GM12892 (cell line): ENCODE measurements around the gene FAM43A. TPM values are rescaled to one million over a fixed set of nuclear protein-coding genes. Genes with fewer than 3 reads are reported as not detected.

Experiments used
- DNase-seq: peaks from one replicate; pipeline ENCODE4 v3.0.0; 2011; ENCODE audit not compliant: insufficient read length
- FAIRE-seq: peaks from 2 replicates; lab custom pipeline; 2011; peaks lifted over from hg19 to GRCh38; lab: Jason Lieb, UNC
- POLR2A ChIP-seq: IDR thresholded peaks from 2 replicates; pipeline ENCODE4 v1.6.1; 2011; ENCODE audit warnings: low read depth, low read length, control low read depth
- POLR2AphosphoS5 ChIP-seq: IDR thresholded peaks from 2 replicates; pipeline ENCODE4 v1.6.1; 2011; ENCODE audit warnings: low read depth, low read length, control low read depth
- TAF1 ChIP-seq: IDR thresholded peaks from 2 replicates; pipeline ENCODE4 v1.6.1; 2011; ENCODE audit warnings: low read depth, mild to moderate bottlenecking, control low read depth, low read length, borderline replicate concordance
- polyA plus RNA-seq: library from polyadenylated mRNA; unstranded; fragments of >200 nt; gene quantifications from one replicate; pipeline ENCODE4 v1.2.1, GENCODE V29; 2012; ENCODE audit warnings: missing spikeins, inconsistent platforms; ENCODE audit not compliant: missing spikeins

Gene FAM43A
- 1.0 TPM for polyA plus RNA-seq

- FAIRE-seq (peak; percentile 77), DNase-seq (peak; percentile 74)
- TF ChIP-seq TAF1 (peak; percentile 92), POLR2A (peak; percentile 100), POLR2AphosphoS5 (peak; percentile 97)
Measured at GRCh38 chr3:194685718-194686413, at the start of gene FAM43A. Gene FAM43A, plus strand, starts transcription at chr3:194685883. Its CDS starts 944 bp downstream, at chr3:194686827.

GRCh38 chr3:194637066-194637465 lies 48.6 kb upstream of the FAM43A start:
- TF ChIP-seq POLR2AphosphoS5 = no peak
- TF ChIP-seq POLR2A = no peak
- TF ChIP-seq TAF1 = no peak
- no peak for FAIRE-seq
- no peak for DNase-seq

- TF ChIP-seq TAF1 (no peak), POLR2AphosphoS5 (no peak), POLR2A (no peak)
- FAIRE-seq (no peak), DNase-seq (no peak)
Measured at GRCh38 chr3:194637541-194638400, 47.9 kb upstream of the FAM43A start.

- no peak for DNase-seq
- TF ChIP-seq TAF1 (no peak), POLR2AphosphoS5 (no peak), POLR2A (no peak)
- FAIRE-seq = no peak
Measured at GRCh38 chr3:194638991-194639605, 46.6 kb upstream of the FAM43A start.

GRCh38 chr3:194640829-194641228 lies 44.9 kb upstream of the FAM43A start:
- no peak for DNase-seq
- TF ChIP-seq POLR2A = no peak
- TF ChIP-seq TAF1 = no peak
- no peak for TF ChIP-seq POLR2AphosphoS5
- no peak for FAIRE-seq

GRCh38 chr3:194642769-194643168 lies 42.9 kb upstream of the FAM43A start:
- FAIRE-seq (no peak), DNase-seq (no peak)
- TF ChIP-seq TAF1 (no peak), POLR2AphosphoS5 (no peak), POLR2A (no peak)

GRCh38 chr3:194647747-194648146 lies 37.9 kb upstream of the FAM43A start:
- no peak for TF ChIP-seq POLR2AphosphoS5
- TF ChIP-seq POLR2A = no peak
- TF ChIP-seq TAF1 = no peak
- DNase-seq = no peak
- FAIRE-seq = no peak

- TF ChIP-seq TAF1 (no peak), POLR2A (no peak), POLR2AphosphoS5 (no peak)
- DNase-seq (no peak), FAIRE-seq (peak; percentile 17)
Measured at GRCh38 chr3:194654443-194654842, 31.2 kb upstream of the FAM43A start.

- DNase-seq = no peak
- no peak for FAIRE-seq
- TF ChIP-seq TAF1 (no peak), POLR2A (no peak), POLR2AphosphoS5 (no peak)
Measured at GRCh38 chr3:194657439-194657838, 28.2 kb upstream of the FAM43A start.

- TF ChIP-seq POLR2AphosphoS5 = no peak
- TF ChIP-seq TAF1 = no peak
- TF ChIP-seq POLR2A = no peak
- DNase-seq (no peak), FAIRE-seq (no peak)
Measured at GRCh38 chr3:194658477-194659242, 27.0 kb upstream of the FAM43A start.

- DNase-seq = no peak
- TF ChIP-seq POLR2AphosphoS5 = no peak
- no peak for TF ChIP-seq POLR2A
- no peak for TF ChIP-seq TAF1
- no peak for FAIRE-seq
Measured at GRCh38 chr3:194659778-194660177, 25.9 kb upstream of the FAM43A start.
